Smooth muscle cell (in vitro differentiated cells): ENCODE results near the gene GRM1. TPM values are rescaled to one million over a fixed set of nuclear protein-coding genes. Genes with fewer than 3 reads are reported as not detected.

ENCODE experiments used
- DNase-seq: peaks from one replicate; lab custom pipeline; 2025; ENCODE audit not compliant: unreplicated experiment; lab: John Stamatoyannopoulos, UW
- H2AFZ ChIP-seq: fragments of 200-600 bp; sonication (generic); 2 replicates; pipeline ENCODE4 v1.6.0; 2016; ENCODE audit warnings: antibody characterized with exemption, low read depth, mild to moderate bottlenecking
- H3F3A ChIP-seq: fragments of 200-600 bp; sonication (generic); 2 replicates; pipeline ENCODE4 v1.6.0; 2017; ENCODE audit warnings: antibody characterized with exemption, low read depth
- H3K27ac ChIP-seq: fragments of 200-600 bp; sonication (generic); 2 replicates; pipeline ENCODE4 v1.5.1; 2016; ENCODE audit warnings: low read depth, mild to moderate bottlenecking
- H3K27me3 ChIP-seq: fragments of 200-600 bp; sonication (generic); 2 replicates; pipeline ENCODE4 v1.6.1; 2016; ENCODE audit warnings: low read depth, mild to moderate bottlenecking
- H3K36me3 ChIP-seq: fragments of 200-600 bp; sonication (generic); 2 replicates; pipeline ENCODE4 v1.5.1; 2016; ENCODE audit warnings: low read depth
- H3K4me1 ChIP-seq: fragments of 200-600 bp; sonication (generic); 2 replicates; pipeline ENCODE4 v1.5.1; 2016; ENCODE audit warnings: low read depth
- H3K4me2 ChIP-seq: fragments of 200-600 bp; sonication (generic); 2 replicates; pipeline ENCODE4 v1.6.0; 2016; ENCODE audit warnings: mild to moderate bottlenecking
- H3K4me3 ChIP-seq: fragments of 200-600 bp; sonication (generic); 2 replicates; pipeline ENCODE4 v1.5.1; 2016; ENCODE audit warnings: mild to moderate bottlenecking
- H3K79me2 ChIP-seq: fragments of 200-600 bp; sonication (generic); 2 replicates; pipeline ENCODE4 v1.6.0; 2016; ENCODE audit warnings: low read depth, mild to moderate bottlenecking
- H3K9ac ChIP-seq: fragments of 200-600 bp; sonication (generic); 2 replicates; pipeline ENCODE4 v1.6.0; 2016; ENCODE audit warnings: low read depth
- H3K9me3 ChIP-seq: fragments of 200-600 bp; sonication (generic); replicated peaks from 2 replicates; pipeline ENCODE4 v1.5.1; 2016; ENCODE audit warnings: low read depth
- H4K20me1 ChIP-seq: fragments of 200-600 bp; sonication (generic); 2 replicates; pipeline ENCODE4 v1.6.0; 2016; ENCODE audit warnings: low read depth
- CTCF ChIP-seq: fragments of 200-600 bp; sonication (generic); IDR thresholded peaks from 2 replicates; pipeline ENCODE4 v1.5.1; 2017; ENCODE audit warnings: borderline replicate concordance, mild to moderate bottlenecking, antibody characterized with exemption; ENCODE audit not compliant: insufficient read depth, poor library complexity, severe bottlenecking
- WGBS: methylation state at CpG from one replicate; pipeline ENCODE4 v1.1.7; 2016; ENCODE audit warnings: low lambda C conversion rate; 5-methylcytosine and 5-hydroxymethylcytosine counted together
- polyA plus RNA-seq: library from polyadenylated mRNA; unstranded; fragments of >200 nt; fragmentation: Nextera tagmentation; extraction: Ambion mirVana; gene quantifications from 2 replicates; pipeline ENCODE4 v1.2.1, GENCODE V29; 2016
- total RNA-seq: library from RNA; depleted of rRNA; stranded (reverse); fragments of >200 nt; gene quantifications from 2 replicates; pipeline ENCODE4 v1.2.3, GENCODE V29; 2014

The GRM1 gene
- total and polyA plus RNA-seq, 2 experiments from 2014 or later: not detected

GRCh38 chr6:146183831-146184230 lies 155.0 kb downstream of the GRM1 start:
- Histone ChIP-seq H3K4me3 (no peak overlapping the region), H3K9me3 (no peaks in the 10 kb centered on the region), H3K27ac (no peak overlapping the region), H3K9ac (no peak overlapping the region), H3K36me3 (no peaks in the 10 kb centered on the region), H3F3A (no peaks in the 10 kb centered on the region), H3K27me3 (no peaks in the 10 kb centered on the region), H3K79me2 (no peaks in the 10 kb centered on the region), H2AFZ (no peak overlapping the region), H4K20me1 (no peaks in the 10 kb centered on the region), H3K4me2 (no peak overlapping the region), H3K4me1 (no peaks in the 10 kb centered on the region)
- DNase-seq: no peak
- no peak for TF ChIP-seq CTCF
- WGBS: 78% methylated on average over 1 of the region's 1 CpG

GRCh38 chr6:146184701-146185100 lies 155.8 kb downstream of the GRM1 start:
- WGBS: 100% methylated on average over 1 of the region's 1 CpG

GRCh38 chr6:146189131-146189530 lies 160.3 kb downstream of the GRM1 start:
- Histone ChIP-seq H3K79me2 (no peaks in the 10 kb centered on the region), H3K27ac (no peak overlapping the region), H3F3A (no peaks in the 10 kb centered on the region), H3K4me1 (no peaks in the 10 kb centered on the region), H3K9ac (no peak overlapping the region), H3K4me3 (no peak overlapping the region), H4K20me1 (no peaks in the 10 kb centered on the region), H3K4me2 (no peak overlapping the region), H2AFZ (no peak overlapping the region), H3K27me3 (peaks cover 3% of the 10 kb centered on the region), H3K36me3 (no peaks in the 10 kb centered on the region), H3K9me3 (no peaks in the 10 kb centered on the region)
- no peak for TF ChIP-seq CTCF
- 96% methylated on average over 3 of the region's 3 CpGs for WGBS
- no peak for DNase-seq

More at GRCh38 chr6:146184701-146185100, 155.8 kb downstream of the GRM1 start:
- no peak for DNase-seq
- H3K36me3 ChIP-seq: no peaks in the 10 kb centered on the region
- TF ChIP-seq CTCF: no peak
- H3F3A ChIP-seq: no peaks in the 10 kb centered on the region
- no peaks in the 10 kb centered on the region for H3K79me2 ChIP-seq
- H3K4me1 ChIP-seq: no peaks in the 10 kb centered on the region
- no peak overlapping the region for H3K4me2 ChIP-seq
- H3K27me3 ChIP-seq: no peaks in the 10 kb centered on the region
- H3K9me3 ChIP-seq: no peaks in the 10 kb centered on the region
- H4K20me1 ChIP-seq: no peaks in the 10 kb centered on the region
- H3K9ac ChIP-seq: no peak overlapping the region
- no peak overlapping the region for H3K4me3 ChIP-seq
- H3K27ac ChIP-seq: no peak overlapping the region
- H2AFZ ChIP-seq: no peak overlapping the region

- Histone ChIP-seq H3K27ac (no peak overlapping the region), H3K79me2 (no peaks in the 10 kb centered on the region), H3K4me2 (no peak overlapping the region), H3K4me1 (no peaks in the 10 kb centered on the region), H3F3A (no peaks in the 10 kb centered on the region), H3K27me3 (peaks cover 3% of the 10 kb centered on the region), H3K9me3 (no peaks in the 10 kb centered on the region), H3K4me3 (no peak overlapping the region), H4K20me1 (no peaks in the 10 kb centered on the region), H2AFZ (no peak overlapping the region), H3K9ac (no peak overlapping the region), H3K36me3 (no peaks in the 10 kb centered on the region)
- WGBS: 95% methylated on average over 2 of the region's 2 CpGs
- no peak for DNase-seq
- TF ChIP-seq CTCF: no peak
These were observed 161.7 kb downstream of the GRM1 start for GRCh38 chr6:146190581-146190980.
